ENCODE data around the gene PLA2G4D. TPM values are rescaled to one million over a fixed set of nuclear protein-coding genes. Genes with fewer than 3 reads are reported as not detected.

PLA2G4D gene
- polyA plus RNA-seq, 1 of the 3 experiments (the other 2 are of a cell fraction), result not detected

GRCh38 chr15:42079401-42079908 lies 14.9 kb downstream of the PLA2G4D start:
- 0 out of 2 replicates have a peak, but pooled peaks cover 4% of the 10 kb centered on the region for H3K27me3 ChIP-seq (ENCODE audit: insufficient read depth)
- no peaks in the 10 kb centered on the region for H3K36me3 ChIP-seq (replicated peaks in 1 of 2; ENCODE audit: control insufficient read depth in 1 of 2, insufficient read depth in 2 of 2, low read length in 1 of 2)
- H3K4me1 ChIP-seq (ENCODE audit: control insufficient read depth in 1 of 2, insufficient read depth in 2 of 2, low read depth in 1 of 2, low read length in 1 of 2), result no peaks in the 10 kb centered on the region; a peak in 1 of 4 replicates
- ChIA-PET POLR2A (no interaction called here), CTCF (interaction anchor here (0.7 to 14.9 kb wide), 5 partner anchors 12 to 86 kb away, joined by 3 to 293 read pairs (median 13); no protein-coding TSS in a partner anchor)
- H3K4me3 ChIP-seq (ENCODE audit: low read depth in 2 of 2, low read length in 1 of 2), result no peak overlapping the region
- no peak overlapping the region for H3K9ac ChIP-seq
- no peaks in the 10 kb centered on the region for H3K9me2 ChIP-seq
- WGBS (ENCODE audit: low lambda C conversion rate), result 83% methylated on average over 22 of the region's 31 CpGs
- no peak overlapping the region for H2AFZ ChIP-seq (ENCODE audit: low read depth)
- no peaks in the 10 kb centered on the region for H4K20me1 ChIP-seq (ENCODE audit: insufficient read depth)
- no peak overlapping the region for H3K27ac ChIP-seq (ENCODE audit: low read depth in 2 of 2, low read length in 1 of 2)
- H3K4me2 ChIP-seq, result no peak overlapping the region
- TF ChIP-seq GABPA (IDR thresholded peaks at IDR 0.05; ENCODE audit: low read depth) (no peak), ELF1 (IDR thresholded peaks at IDR 0.05) (no peak), MEF2A (IDR thresholded peaks at IDR 0.05; ENCODE audit: borderline replicate concordance, low read depth) (no peak), PBX3 (IDR thresholded peaks at IDR 0.05) (no peak), FOXJ3 (CRISPR knock-in tag; IDR thresholded peaks at IDR 0.05) (no peak), TAF1 (IDR thresholded peaks at IDR 0.05; ENCODE audit: borderline replicate concordance, low read depth, low read length) (no peak), JUND (IDR thresholded peaks at IDR 0.05) (no peak), FOSL2 (IDR thresholded peaks at IDR 0.05; ENCODE audit: borderline replicate concordance, low read depth) (no peak), RFX5 (IDR thresholded peaks at IDR 0.05; ENCODE audit: low read length) (no peak), NFIC (IDR thresholded peaks at IDR 0.05; ENCODE audit: borderline replicate concordance) (no peak), RXRA (IDR thresholded peaks at IDR 0.05; ENCODE audit: borderline replicate concordance, low read depth) (no peak), CTCF (IDR thresholded peaks at IDR 0.05) (no peak), REST (IDR thresholded peaks at IDR 0.05; ENCODE audit: low read depth, low read length) (no peak), CHD2 (IDR thresholded peaks at IDR 0.05; ENCODE audit: low read length, partially characterized antibody) (no peak), SMC3 (IDR thresholded peaks at IDR 0.05; ENCODE audit: low read depth, low read length) (no peak)
- no peaks in the 10 kb centered on the region for H3K79me2 ChIP-seq (ENCODE audit: insufficient read depth)
- no peak for DNase-seq
- no peaks in the 10 kb centered on the region for H3F3A ChIP-seq (replicated peaks; ENCODE audit: insufficient read depth)
- H3K9me3 ChIP-seq, result no peaks in the 10 kb centered on the region

Data from SK-N-SH (cell line).